WTC11 (cell line): ENCODE results near the gene RASIP1. TPM values are rescaled to one million over a fixed set of nuclear protein-coding genes. Genes with fewer than 3 reads are reported as not detected.
A peak's percentile ranks its signal among the peaks of the same experiment; 100 is the strongest.

ENCODE experiments used
- ATAC-seq: fragments of 200-7000 bp; cut with Tn5 transposase; 2 replicates; pipeline ENCODE4 v1.10.0; 2021; ENCODE audit warnings: mild to moderate bottlenecking, moderate library complexity
- CTCF ChIA-PET: fragments of 300-600 bp; sonication (Branson Sonifier 250); formaldehyde crosslinking; loops from one replicate; lab custom pipeline; 2021; ENCODE audit warnings: antibody characterized with exemption; lab: Charles Lee
- POLR2A ChIA-PET: fragments of 350-600 bp; sonication (Branson Sonifier 250); formaldehyde crosslinking; loops from one replicate; lab custom pipeline; 2021; ENCODE audit warnings: antibody characterized with exemption; lab: Charles Lee
- DNase-seq: peaks from one replicate; pipeline ENCODE4 v3.0.0; 2021; ENCODE audit warnings: low spot score
- H3K27ac Mint-ChIP-seq: 2 replicates; pipeline ENCODE4 v1.8.0; 2021; ENCODE audit warnings: mixed read lengths
- H3K27me3 Mint-ChIP-seq: 2 replicates; pipeline ENCODE4 v1.8.0; 2021; ENCODE audit warnings: low read depth, mild to moderate bottlenecking, moderate library complexity, mixed read lengths
- H3K36me3 Mint-ChIP-seq: 2 replicates; pipeline ENCODE4 v1.8.0; 2021; ENCODE audit warnings: mixed read lengths
- H3K4me1 Mint-ChIP-seq: 2 replicates; pipeline ENCODE4 v1.8.0; 2022; ENCODE audit warnings: mixed read lengths
- H3K4me3 Mint-ChIP-seq: 2 replicates; pipeline ENCODE4 v1.8.0; 2021; ENCODE audit warnings: mild to moderate bottlenecking, moderate library complexity, mixed read lengths
- H3K9me3 Mint-ChIP-seq: 2 replicates; pipeline ENCODE4 v1.8.0; 2021; ENCODE audit warnings: mixed read lengths
- CDX4 ChIP-seq: fragments of 250-450 bp; sonication (Bioruptor Pico); IDR thresholded peaks from 2 replicates; pipeline ENCODE4 v1.9.0; 2021; ENCODE audit warnings: moderate library complexity, mild to moderate bottlenecking, inconsistent platforms, borderline replicate concordance
- CTCF ChIP-seq: fragments of 200-600 bp; IDR thresholded peaks from 2 replicates; pipeline ENCODE4 v1.8.0; 2022; ENCODE audit warnings: antibody characterized with exemption
- E2F5 ChIP-seq: sonication (generic); formaldehyde crosslinking; IDR thresholded peaks from 2 replicates; pipeline ENCODE4 v1.8.1; 2022; ENCODE audit warnings: mild to moderate bottlenecking, moderate library complexity, missing genetic modification reagents
- FOXP1 ChIP-seq: sonication (generic); formaldehyde crosslinking; IDR thresholded peaks from 2 replicates; pipeline ENCODE4 v1.8.0; 2022; ENCODE audit warnings: missing genetic modification reagents, mild to moderate bottlenecking, moderate library complexity, borderline replicate concordance
- GABPB1 ChIP-seq: sonication (generic); formaldehyde crosslinking; IDR thresholded peaks from 2 replicates; pipeline ENCODE4 v1.8.1; 2023; ENCODE audit warnings: mild to moderate bottlenecking, missing genetic modification reagents
- HMGXB4 ChIP-seq: sonication (generic); formaldehyde crosslinking; IDR thresholded peaks from 2 replicates; pipeline ENCODE4 v1.8.1; 2023; ENCODE audit warnings: mild to moderate bottlenecking, moderate library complexity, missing genetic modification reagents
- IRF2 ChIP-seq: sonication (generic); formaldehyde crosslinking; IDR thresholded peaks from 2 replicates; pipeline ENCODE4 v1.8.0; 2022; ENCODE audit warnings: low read depth, missing genetic modification reagents, borderline replicate concordance
- KAT7 ChIP-seq: sonication (generic); formaldehyde crosslinking; IDR thresholded peaks from 2 replicates; pipeline ENCODE4 v1.8.1; 2023; ENCODE audit warnings: missing genetic modification reagents, mild to moderate bottlenecking, borderline replicate concordance
- MAX ChIP-seq: sonication (generic); formaldehyde crosslinking; IDR thresholded peaks from 2 replicates; pipeline ENCODE4 v1.8.0; 2022; ENCODE audit warnings: mild to moderate bottlenecking, missing genetic modification reagents
- RORB ChIP-seq: fragments of 250-450 bp; sonication (Bioruptor Pico); IDR thresholded peaks from 2 replicates; pipeline ENCODE4 v1.9.0; 2021; ENCODE audit warnings: mild to moderate bottlenecking
- SMAD3 ChIP-seq: sonication (generic); formaldehyde crosslinking; IDR thresholded peaks from 2 replicates; pipeline ENCODE4 v1.8.0; 2022; ENCODE audit warnings: missing genetic modification reagents, mild to moderate bottlenecking, borderline replicate concordance
- SP1 ChIP-seq: sonication (generic); formaldehyde crosslinking; conservative IDR thresholded peaks from 2 replicates; pipeline ENCODE4 v1.8.1; 2022; ENCODE audit warnings: missing genetic modification reagents
- TEAD1 ChIP-seq: sonication (generic); formaldehyde crosslinking; IDR thresholded peaks from 2 replicates; pipeline ENCODE4 v1.8.0; 2022; ENCODE audit warnings: mild to moderate bottlenecking, missing genetic modification reagents
- TEAD4 ChIP-seq: sonication (generic); formaldehyde crosslinking; IDR thresholded peaks from 2 replicates; pipeline ENCODE4 v1.8.0; 2022; ENCODE audit warnings: mild to moderate bottlenecking, missing genetic modification reagents
- TP53 ChIP-seq: sonication (generic); formaldehyde crosslinking; IDR thresholded peaks from 2 replicates; pipeline ENCODE4 v1.8.1; 2023; ENCODE audit warnings: mild to moderate bottlenecking, missing genetic modification reagents
- USF1 ChIP-seq: sonication (generic); formaldehyde crosslinking; IDR thresholded peaks from 2 replicates; pipeline ENCODE4 v1.8.0; 2022; ENCODE audit warnings: mild to moderate bottlenecking, missing genetic modification reagents
- ZNF121 ChIP-seq: sonication (generic); formaldehyde crosslinking; IDR thresholded peaks from 2 replicates; pipeline ENCODE4 v1.8.0; 2023; ENCODE audit warnings: missing genetic modification reagents
- ZNF396 ChIP-seq: fragments of 250-450 bp; sonication (Bioruptor Pico); IDR thresholded peaks from 2 replicates; pipeline ENCODE4 v1.8.0; 2021; ENCODE audit warnings: mild to moderate bottlenecking, moderate library complexity, borderline replicate concordance
- ZNF423 ChIP-seq: fragments of 250-450 bp; sonication (Bioruptor Pico); IDR thresholded peaks from 2 replicates; pipeline ENCODE4 v2.1.2; 2022; ENCODE audit warnings: mild to moderate bottlenecking, moderate library complexity
- ZNF532 ChIP-seq: fragments of 250-450 bp; sonication (Bioruptor Pico); IDR thresholded peaks from 2 replicates; pipeline ENCODE4 v1.9.0; 2021; ENCODE audit warnings: mild to moderate bottlenecking, borderline replicate concordance
- total RNA-seq: library from RNA; stranded (reverse); gene quantifications from 3 replicates; pipeline ENCODE4 v1.2.3, GENCODE V29; 2021

The RASIP1 gene
- total RNA-seq, 1 experiment from 2014 or later, result 4.4 TPM

GRCh38 chr19:48676487-48676886 lies 63.9 kb downstream of the RASIP1 start (continued):
- TF ChIP-seq E2F5 (no peak), TEAD1 (no peak), CDX4 (CRISPR knock-in tag) (no peak)
- TF ChIP-seq, all 79 proteins: peak for 0

- H3K4me3 Mint-ChIP-seq, result no peak overlapping the region; the same call in 1 of the 2 replicates
- H3K9me3 Mint-ChIP-seq, result no peaks in the 10 kb centered on the region
- TF ChIP-seq CTCF, result peak; percentile 81
- TF ChIP-seq RORB (CRISPR knock-in tag), result no peak
- peak; percentile 54; the same call in 1 of the 2 replicates for TF ChIP-seq HMGXB4 (CRISPR knock-in tag)
- peak; percentile 53; the same call in 1 of the 2 replicates for TF ChIP-seq TEAD1
- no peak for TF ChIP-seq IRF2 (CRISPR knock-in tag)
- TF ChIP-seq TEAD4 (CRISPR knock-in tag), result peak; percentile 53; the same call in 1 of the 2 replicates
- 0 out of 2 replicates have a peak, but pooled peaks have one; percentile 58 for TF ChIP-seq SP1
- TF ChIP-seq ZNF121 (CRISPR knock-in tag), result peak; percentile 100
- TF ChIP-seq MAX, result peak; percentile 24
Observed at GRCh38 chr19:48674921-48675824, 65.2 kb downstream of the RASIP1 start.

GRCh38 chr19:48674216-48674809 lies 66.1 kb downstream of the RASIP1 start:
- peak; percentile 27 for DNase-seq
- no peak overlapping the region for H3K27ac Mint-ChIP-seq
- peaks cover 26% of the 10 kb centered on the region for H3K4me1 Mint-ChIP-seq
- no peak for TF ChIP-seq KAT7 (CRISPR knock-in tag)
- TF ChIP-seq ZNF423 (CRISPR knock-in tag), result peak; percentile 98
- no peak for TF ChIP-seq TP53 (CRISPR knock-in tag)
- no peak for TF ChIP-seq TEAD4 (CRISPR knock-in tag)
- TF ChIP-seq FOXP1, result no peak
- no peak for TF ChIP-seq SMAD3 (CRISPR knock-in tag)
- no peak for TF ChIP-seq ZNF532 (CRISPR knock-in tag)
- TF ChIP-seq GABPB1 (CRISPR knock-in tag), result no peak
- TF ChIP-seq USF1, result no peak
- TF ChIP-seq ZNF396 (CRISPR knock-in tag), result no peak

More at GRCh38 chr19:48674921-48675824, 65.2 kb downstream of the RASIP1 start:
- ChIA-PET POLR2A (interaction anchor here (0.7 to 2.2 kb wide), 4 partner anchors 21 to 45 kb away, joined by 3 to 14 read pairs (median 4); partner anchors contain the start of gene FUT2), CTCF (interaction anchor here (0.6 to 4.0 kb wide), 37 partner anchors 8 to 186 kb away, joined by 3 to 56 read pairs (median 4); partner anchors contain the start of genes CA11, FUT2 and IZUMO1)
- ATAC-seq (peak; percentile 85), DNase-seq (peak; percentile 91)
- Mint-ChIP-seq H3K27ac (no peak overlapping the region), H3K27me3 (peaks cover 17% of the 10 kb centered on the region), H3K36me3 (no peaks in the 10 kb centered on the region), H3K4me1 (peaks cover 26% of the 10 kb centered on the region)

More at GRCh38 chr19:48674216-48674809, 66.1 kb downstream of the RASIP1 start:
- Mint-ChIP-seq H3K27me3 (peaks cover 17% of the 10 kb centered on the region), H3K4me3 (peak overlapping the region; percentile 37), H3K9me3 (peaks cover 6% of the 10 kb centered on the region; the same call in 1 of the 2 replicates), H3K36me3 (no peaks in the 10 kb centered on the region)
- ChIA-PET POLR2A (interaction anchor here (0.7 to 2.2 kb wide), 2 partner anchors 22 to 29 kb away, joined by 3 to 14 read pairs; partner anchors contain the start of gene FUT2), CTCF (interaction anchor here (0.6 to 4.0 kb wide), 22 partner anchors 13 to 325 kb away, joined by 3 to 56 read pairs (median 4); partner anchors contain the start of genes CA11 and FUT2)
- ATAC-seq, result peak; percentile 11
